HEK293 (cell line): ENCODE results near the gene CSAG2.

Experiments
- CTCF ChIA-PET: fragments of 350-600 bp; formaldehyde crosslinking; extraction: SDS; loops from one replicate; lab custom pipeline; 2021; ENCODE audit warnings: antibody characterized with exemption; lab: Yijun Ruan, JAX
- POLR2A ChIA-PET: fragments of 300-600 bp; formaldehyde crosslinking; extraction: SDS; loops from one replicate; lab custom pipeline; 2020; ENCODE audit warnings: antibody characterized with exemption, inconsistent platforms; lab: Yijun Ruan, JAX
- H3K27ac ChIP-seq: fragments of 200-500 bp; sonication (Bioruptor generic); 2 replicates; pipeline ENCODE4 v1.5.1; 2014; ENCODE audit warnings: low read depth, low read length, control low read depth, inconsistent platforms; ENCODE audit errors: extremely low read depth
- H3K36me3 ChIP-seq, 2 experiments: fragments of 200-500 bp in 1 of 2; sonication (Bioruptor generic) in 1 of 2; 1 replicate in 1 of 2; 2 replicates in 1 of 2; pipeline ENCODE4 v1.5.1; 2014 to 2017; ENCODE audit warnings: inconsistent platforms in 2 of 2, low read length in 2 of 2; ENCODE audit not compliant: control insufficient read depth in 2 of 2, insufficient read depth in 1 of 2
- H3K4me1 ChIP-seq: fragments of 200-500 bp; sonication (Bioruptor generic); 2 replicates; pipeline ENCODE4 v1.5.1; 2014; ENCODE audit warnings: mild to moderate bottlenecking, low read length, inconsistent platforms; ENCODE audit not compliant: control insufficient read depth, insufficient read depth
- H3K4me3 ChIP-seq: 2 replicates; pipeline ENCODE4 v1.5.1; 2011; ENCODE audit warnings: low read depth, mild to moderate bottlenecking, control low read depth, low read length, moderate library complexity
- H3K9me3 ChIP-seq: fragments of 200-500 bp; sonication (Bioruptor generic); 2 replicates; pipeline ENCODE4 v1.5.1; 2014; ENCODE audit warnings: low read depth, low read length, inconsistent platforms; ENCODE audit not compliant: control insufficient read depth, insufficient read depth
- EGR2 ChIP-seq: fragments of 450-650 bp; formaldehyde crosslinking; IDR thresholded peaks from 2 replicates; pipeline ENCODE4 v1.5.1; 2016; ENCODE audit warnings: low read depth, missing biosample characterization, missing genetic modification characterization
- PATZ1 ChIP-seq: fragments of 450-650 bp; formaldehyde crosslinking; IDR thresholded peaks from 2 replicates; pipeline ENCODE4 v1.5.1; 2016; ENCODE audit warnings: missing biosample characterization, missing genetic modification characterization
- WT1 ChIP-seq: fragments of 450-650 bp; formaldehyde crosslinking; IDR thresholded peaks from 2 replicates; pipeline ENCODE4 v1.5.1; 2016; ENCODE audit warnings: missing biosample characterization, missing genetic modification characterization
- ZNF157 ChIP-seq: fragments of 450-650 bp; formaldehyde crosslinking; IDR thresholded peaks from 2 replicates; pipeline ENCODE4 v1.5.1; 2016; ENCODE audit warnings: missing biosample characterization, missing genetic modification characterization
- ZNF473 ChIP-seq: fragments of 450-650 bp; formaldehyde crosslinking; IDR thresholded peaks from 2 replicates; pipeline ENCODE4 v1.5.1; 2017; ENCODE audit warnings: missing biosample characterization, missing genetic modification characterization
- ZNF548 ChIP-seq: fragments of 450-650 bp; formaldehyde crosslinking; IDR thresholded peaks from 2 replicates; pipeline ENCODE4 v1.5.1; 2016; ENCODE audit warnings: missing biosample characterization, missing genetic modification characterization
- ZNF571 ChIP-seq: fragments of 450-650 bp; formaldehyde crosslinking; IDR thresholded peaks from 2 replicates; pipeline ENCODE4 v1.5.0; 2017; ENCODE audit warnings: missing biosample characterization, missing genetic modification characterization
- ZNF580 ChIP-seq: fragments of 450-650 bp; formaldehyde crosslinking; IDR thresholded peaks from 2 replicates; pipeline ENCODE4 v1.5.1; 2016; ENCODE audit warnings: missing biosample characterization, missing genetic modification characterization
- ZNF585B ChIP-seq: fragments of 450-650 bp; formaldehyde crosslinking; IDR thresholded peaks from 2 replicates; pipeline ENCODE4 v1.5.1; 2016; ENCODE audit warnings: missing biosample characterization, missing genetic modification characterization
- ZNF843 ChIP-seq: fragments of 450-650 bp; formaldehyde crosslinking; IDR thresholded peaks from 2 replicates; pipeline ENCODE4 v1.5.1; 2016; ENCODE audit warnings: missing biosample characterization, missing genetic modification characterization
- ZSCAN16 ChIP-seq: fragments of 450-650 bp; formaldehyde crosslinking; IDR thresholded peaks from 2 replicates; pipeline ENCODE4 v1.5.1; 2016; ENCODE audit warnings: missing biosample characterization, missing genetic modification characterization
- ZSCAN4 ChIP-seq: fragments of 450-650 bp; formaldehyde crosslinking; IDR thresholded peaks from 2 replicates; pipeline ENCODE4 v1.5.1; 2017; ENCODE audit warnings: missing biosample characterization, missing genetic modification characterization
- TF ChIP-seq, protein P1 (sequence below): fragments of 450-650 bp; formaldehyde crosslinking; IDR thresholded peaks from 2 replicates; pipeline ENCODE4 v1.5.1; 2016; ENCODE audit warnings: missing biosample characterization, missing genetic modification characterization

CSAG2 gene

GRCh38 chrX:152658302-152658701 is 50.8 kb downstream of the CSAG2 start:
- H3K27ac ChIP-seq = no peak overlapping the region
- CTCF ChIA-PET = interaction anchor here (0.6 to 2.1 kb wide), 8 partner anchors 9 to 908 kb away, joined by 3 to 7 read pairs (median 4); no protein-coding TSS in a partner anchor
- no peaks in the 10 kb centered on the region for H3K9me3 ChIP-seq
- no peaks in the 10 kb centered on the region for H3K36me3 ChIP-seq
- no peak for TF ChIP-seq ZNF571 (tag by site-specific recombination)
- TF ChIP-seq ZSCAN16 (tag by site-specific recombination) = no peak
- TF ChIP-seq, protein P1, sequence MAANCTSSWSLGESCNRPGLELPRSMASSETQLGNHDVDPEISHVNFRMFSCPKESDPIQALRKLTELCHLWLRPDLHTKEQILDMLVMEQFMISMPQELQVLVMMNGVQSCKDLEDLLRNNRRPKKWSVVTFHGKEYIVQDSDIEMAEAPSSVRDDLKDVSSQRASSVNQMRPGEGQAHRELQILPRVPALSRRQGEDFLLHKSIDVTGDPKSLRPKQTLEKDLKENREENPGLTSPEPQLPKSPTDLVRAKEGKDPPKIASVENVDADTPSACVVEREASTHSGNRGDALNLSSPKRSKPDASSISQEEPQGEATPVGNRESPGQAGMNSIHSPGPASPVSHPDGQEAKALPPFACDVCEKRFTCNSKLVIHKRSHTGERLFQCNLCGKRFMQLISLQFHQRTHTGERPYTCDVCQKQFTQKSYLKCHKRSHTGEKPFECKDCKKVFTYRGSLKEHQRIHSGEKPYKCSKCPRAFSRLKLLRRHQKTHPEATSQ (tag by site-specific recombination) = no peak
- no peak for TF ChIP-seq ZNF473 (tag by site-specific recombination)
- no peak for TF ChIP-seq ZNF580 (tag by site-specific recombination)
- TF ChIP-seq ZNF548 = no peak
- TF ChIP-seq ZNF843 (tag by site-specific recombination) = no peak
- TF ChIP-seq WT1 (tag by site-specific recombination) = no peak
- TF ChIP-seq ZNF157 (tag by site-specific recombination) = no peak
- TF ChIP-seq EGR2 (tag by site-specific recombination) = no peak
- TF ChIP-seq ZSCAN4 = no peak
- no peak for TF ChIP-seq PATZ1 (tag by site-specific recombination)
- no peak for TF ChIP-seq ZNF585B
- TF ChIP-seq, all 188 proteins: peak for 0
- no peaks in the 10 kb centered on the region for H3K4me1 ChIP-seq
- POLR2A ChIA-PET = no interaction called here
- no peak overlapping the region for H3K4me3 ChIP-seq
